ENCODE results near the gene MARS1.

DNA sequence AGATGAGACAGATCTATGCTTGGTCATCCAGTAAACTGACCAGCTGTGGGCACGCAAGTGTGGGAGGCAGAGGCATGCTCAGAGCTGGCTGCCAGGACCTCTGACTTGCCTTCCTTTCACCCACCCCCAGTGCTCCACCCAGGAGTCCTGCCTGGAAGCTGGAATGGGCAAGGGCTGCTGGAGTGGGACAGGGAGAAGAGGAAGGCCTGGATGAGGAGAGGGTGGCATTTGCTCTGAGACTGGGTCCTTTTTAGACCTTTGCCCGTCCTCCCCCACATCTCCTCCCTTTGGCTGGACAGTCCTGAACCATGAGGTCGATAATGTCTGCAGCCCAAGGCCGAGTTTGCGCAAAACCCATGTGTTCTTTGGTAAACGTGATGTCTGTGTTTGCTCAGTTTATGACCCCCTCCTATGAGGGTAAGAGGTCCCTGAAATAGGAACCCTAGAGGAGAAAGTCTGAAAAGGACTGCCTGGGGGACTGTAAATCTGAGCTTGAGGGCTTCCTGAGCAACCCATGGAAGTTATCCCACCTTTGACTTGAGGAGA is 36.6 kb upstream of the MARS1 start:
- TF ChIP-seq EZH2 (IDR thresholded peaks at IDR 0.05) (no peak), POLR2AphosphoS5 (IDR thresholded peaks at IDR 0.05; ENCODE audit: borderline replicate concordance, low read depth, low read length) (no peak), FOXP2 (optimal IDR thresholded peaks at IDR 0.05; ENCODE audit: control extremely low read depth, extremely low read length, insufficient read depth) (no peak)

Data from SK-N-MC (cell line).